Trophoblast cell (in vitro differentiated cells and primary cell): ENCODE data around the gene FAM107A.

Experiments
- DNase-seq, 2 donors: peaks; one replicate each; pipeline ENCODE4 v3.0.0-alpha.2; 2016
- H2AFZ ChIP-seq: 2 replicates; pipeline ENCODE4 v1.6.1; 2013; ENCODE audit warnings: low read length, moderate library complexity, mild to moderate bottlenecking; ENCODE audit not compliant: insufficient read depth, poor library complexity
- H2AK5ac ChIP-seq: 2 replicates; pipeline ENCODE4 v1.6.1; 2013; ENCODE audit warnings: mild to moderate bottlenecking, low read length
- H2BK120ac ChIP-seq: 2 replicates; pipeline ENCODE4 v1.6.1; 2013; ENCODE audit warnings: low read length, mild to moderate bottlenecking, moderate library complexity; ENCODE audit not compliant: insufficient read depth, poor library complexity
- H2BK12ac ChIP-seq: 2 replicates; pipeline ENCODE4 v1.6.1; 2013; ENCODE audit warnings: mild to moderate bottlenecking, low read length, moderate library complexity
- H2BK5ac ChIP-seq: 2 replicates; pipeline ENCODE4 v1.6.1; 2013; ENCODE audit warnings: low read length, low read depth, moderate library complexity, mild to moderate bottlenecking; ENCODE audit not compliant: poor library complexity
- H3K14ac ChIP-seq: 2 replicates; pipeline ENCODE4 v1.6.1; 2013; ENCODE audit warnings: mild to moderate bottlenecking, low read length
- H3K18ac ChIP-seq: 2 replicates; pipeline ENCODE4 v1.6.1; 2013; ENCODE audit warnings: mild to moderate bottlenecking, low read length
- H3K23ac ChIP-seq: 2 replicates; pipeline ENCODE4 v1.6.1; 2013; ENCODE audit warnings: low read length
- H3K27ac ChIP-seq: 2 replicates; pipeline ENCODE4 v1.5.1; 2013; ENCODE audit warnings: low read depth, mild to moderate bottlenecking, inconsistent platforms, low read length, moderate library complexity
- H3K27me3 ChIP-seq: 2 replicates; pipeline ENCODE4 v1.6.1; 2013; ENCODE audit warnings: inconsistent platforms, mild to moderate bottlenecking, low read length, moderate library complexity; ENCODE audit not compliant: insufficient read depth
- H3K36me3 ChIP-seq, 2 experiments: 1 replicate in 1 of 2; 2 replicates in 1 of 2; pipeline ENCODE4 v1.6.1; 2013; ENCODE audit warnings: low read length in 2 of 2, mild to moderate bottlenecking in 2 of 2, moderate library complexity in 1 of 2; ENCODE audit not compliant: insufficient read depth in 2 of 2, control insufficient read depth in 1 of 2
- H3K4ac ChIP-seq: 2 replicates; pipeline ENCODE4 v1.6.1; 2013; ENCODE audit warnings: low read depth, mild to moderate bottlenecking, low read length, moderate library complexity
- H3K4me1 ChIP-seq, 2 experiments: 1 replicate in 1 of 2; 2 replicates in 1 of 2; pipeline ENCODE4 v1.6.1; 2013; ENCODE audit warnings: low read length in 2 of 2, mild to moderate bottlenecking in 2 of 2, moderate library complexity in 1 of 2; ENCODE audit not compliant: insufficient read depth in 2 of 2, control insufficient read depth in 1 of 2
- H3K4me2 ChIP-seq: 2 replicates; pipeline ENCODE4 v1.6.1; 2013; ENCODE audit warnings: inconsistent platforms, mild to moderate bottlenecking, low read length, moderate library complexity
- H3K4me3 ChIP-seq: 2 replicates; pipeline ENCODE4 v1.5.1; 2013; ENCODE audit warnings: mild to moderate bottlenecking, low read depth, low read length, inconsistent platforms
- H3K79me1 ChIP-seq: one replicate; pipeline ENCODE4 v1.6.1; 2013; ENCODE audit warnings: low read length
- H3K79me2 ChIP-seq: 2 replicates; pipeline ENCODE4 v1.6.1; 2013; ENCODE audit warnings: low read length, mild to moderate bottlenecking; ENCODE audit not compliant: control insufficient read depth, insufficient read depth, poor library complexity
- H3K9ac ChIP-seq: 2 replicates; pipeline ENCODE4 v1.6.1; 2013; ENCODE audit warnings: mild to moderate bottlenecking, low read length
- H3K9me3 ChIP-seq: 2 replicates; pipeline ENCODE4 v1.6.1; 2013; ENCODE audit warnings: low read depth, mild to moderate bottlenecking, control low read depth, inconsistent platforms, low read length; ENCODE audit not compliant: insufficient read depth
- H4K12ac ChIP-seq: 2 replicates; pipeline ENCODE4 v1.6.1; 2013; ENCODE audit warnings: low read depth, mild to moderate bottlenecking, low read length, moderate library complexity
- H4K8ac ChIP-seq: 2 replicates; pipeline ENCODE4 v1.6.1; 2013; ENCODE audit warnings: low read depth, mild to moderate bottlenecking, low read length, moderate library complexity
- H4K91ac ChIP-seq: one replicate; pipeline ENCODE4 v1.6.1; 2013; ENCODE audit warnings: low read depth, mild to moderate bottlenecking, low read length, moderate library complexity
- WGBS: extraction: QIAGEN DNeasy Blood & Tissue Kit; methylation state at CpG from one replicate; pipeline ENCODE4 v1.1.7; 2013; ENCODE audit warnings: missing lambda C conversion rate; ENCODE audit not compliant: insufficient read length, insufficient coverage; ENCODE audit errors: extremely low coverage; 5-methylcytosine and 5-hydroxymethylcytosine counted together

The FAM107A gene

GRCh38 chr3:58540176-58540858, 36.9 kb downstream of the FAM107A start:
- no peak for DNase-seq
- no peak overlapping the region for H2BK12ac ChIP-seq
- no peak overlapping the region for H2BK5ac ChIP-seq
- H3K79me1 ChIP-seq, result no peaks in the 10 kb centered on the region
- H3K4ac ChIP-seq, result no peak overlapping the region
- H3K18ac ChIP-seq, result no peak overlapping the region
- no peaks in the 10 kb centered on the region for H3K9me3 ChIP-seq
- no peaks in the 10 kb centered on the region for H3K36me3 ChIP-seq
- no peak overlapping the region for H3K23ac ChIP-seq
- H4K8ac ChIP-seq, result no peak overlapping the region
- H2BK120ac ChIP-seq, result no peak overlapping the region
- no peak overlapping the region for H2AK5ac ChIP-seq
- H3K14ac ChIP-seq, result no peak overlapping the region
- H3K4me3 ChIP-seq, result no peak overlapping the region
- H3K27me3 ChIP-seq, result no peaks in the 10 kb centered on the region
- no peak overlapping the region for H4K12ac ChIP-seq
- no peak overlapping the region for H3K9ac ChIP-seq
- no peak overlapping the region for H3K4me2 ChIP-seq
- H3K79me2 ChIP-seq, result no peaks in the 10 kb centered on the region
- no peak overlapping the region for H4K91ac ChIP-seq
- no peak overlapping the region for H2AFZ ChIP-seq
- no peaks in the 10 kb centered on the region for H3K4me1 ChIP-seq
- WGBS, result no CpG with 5 or more reads among the region's 8 CpGs
- H3K27ac ChIP-seq, result no peak overlapping the region

- Histone ChIP-seq H3K36me3 (no peaks in the 10 kb centered on the region), H2BK5ac (no peak overlapping the region), H3K9ac (no peak overlapping the region), H3K4ac (no peak overlapping the region), H2AK5ac (no peak overlapping the region), H3K27ac (no peak overlapping the region), H3K9me3 (no peaks in the 10 kb centered on the region), H3K14ac (no peak overlapping the region), H4K91ac (no peak overlapping the region), H3K4me2 (no peak overlapping the region), H2BK120ac (no peak overlapping the region), H2BK12ac (no peak overlapping the region), H4K12ac (no peak overlapping the region), H3K4me1 (no peaks in the 10 kb centered on the region), H3K4me3 (no peak overlapping the region), H3K79me2 (no peaks in the 10 kb centered on the region), H3K79me1 (no peaks in the 10 kb centered on the region), H3K27me3 (no peaks in the 10 kb centered on the region), H2AFZ (no peak overlapping the region), H4K8ac (no peak overlapping the region), H3K23ac (no peak overlapping the region), H3K18ac (no peak overlapping the region)
- no peak for DNase-seq
- WGBS, result no CpG with 5 or more reads among the region's 10 CpGs
Observed at GRCh38 chr3:58539626-58540025, 37.6 kb downstream of the FAM107A start.

- no peak overlapping the region for H3K23ac ChIP-seq
- DNase-seq, result peak in 1 of 2 donors; percentile 8
- no peak overlapping the region for H4K12ac ChIP-seq
- H4K8ac ChIP-seq, result no peak overlapping the region
- H2AK5ac ChIP-seq, result no peak overlapping the region
- H2BK5ac ChIP-seq, result no peak overlapping the region
- no peaks in the 10 kb centered on the region for H3K36me3 ChIP-seq
- no peak overlapping the region for H3K27ac ChIP-seq
- H4K91ac ChIP-seq, result no peak overlapping the region
- H3K79me1 ChIP-seq, result no peaks in the 10 kb centered on the region
- H3K4me2 ChIP-seq, result no peak overlapping the region
- no peak overlapping the region for H2BK120ac ChIP-seq
- no peaks in the 10 kb centered on the region for H3K9me3 ChIP-seq
- no peaks in the 10 kb centered on the region for H3K79me2 ChIP-seq
- no peak overlapping the region for H2AFZ ChIP-seq
- H3K4me3 ChIP-seq, result no peak overlapping the region
- no CpG with 5 or more reads among the region's 4 CpGs for WGBS
- no peak overlapping the region for H3K14ac ChIP-seq
- H2BK12ac ChIP-seq, result no peak overlapping the region
- H3K18ac ChIP-seq, result no peak overlapping the region
- H3K4me1 ChIP-seq, result no peaks in the 10 kb centered on the region
- no peaks in the 10 kb centered on the region for H3K27me3 ChIP-seq
- H3K9ac ChIP-seq, result peak overlapping the region; percentile 9
- no peak overlapping the region for H3K4ac ChIP-seq
Observed at GRCh38 chr3:58537412-58538301, 39.5 kb downstream of the FAM107A start.

GRCh38 chr3:58536501-58537411, 40.4 kb downstream of the FAM107A start, which contains the start of gene ACOX2:
TSS of gene ACOX2 (minus strand) at chr3:58537190. CDS start at chr3:58535106, 2,084 bp downstream.
- Histone ChIP-seq H2AFZ (no peak within 1 kb of the TSS), H2BK12ac (no peak within 1 kb of the TSS), H3K4me1 (no peaks in the 10 kb centered on the region), H3K23ac (no peak within 1 kb of the TSS), H3K14ac (no peak within 1 kb of the TSS), H2BK120ac (no peak within 1 kb of the TSS), H4K12ac (no peak within 1 kb of the TSS), H4K91ac (no peak within 1 kb of the TSS), H3K9ac (peak within 1 kb of the TSS; percentile 9), H4K8ac (no peak within 1 kb of the TSS), H3K27me3 (no peaks in the 10 kb centered on the region), H3K4me3 (no peak within 1 kb of the TSS), H3K36me3 (no peaks in the 10 kb centered on the region), H3K4ac (no peak within 1 kb of the TSS), H3K18ac (no peak within 1 kb of the TSS), H3K27ac (no peak within 1 kb of the TSS), H2AK5ac (no peak within 1 kb of the TSS), H3K79me1 (no peaks in the 10 kb centered on the region), H2BK5ac (no peak within 1 kb of the TSS), H3K4me2 (no peak within 1 kb of the TSS), H3K79me2 (no peaks in the 10 kb centered on the region), H3K9me3 (no peaks in the 10 kb centered on the region)
- DNase-seq, result no peak
- no CpG with 5 or more reads among the region's 13 CpGs for WGBS
